HepG2 (cell line): Measurements from ENCODE around the gene GZF1. TPM values are rescaled to one million over a fixed set of nuclear protein-coding genes. Genes with fewer than 3 reads are reported as not detected.
A peak's percentile ranks its signal among the peaks of the same experiment; 100 is the strongest.

Experiments used
- CEBPB ChIP-seq: IDR thresholded peaks from 2 replicates; pipeline ENCODE4 v1.6.1; 2011; ENCODE audit warnings: low read depth, low read length, improper control_type of control experiment, borderline replicate concordance
- HMG20A ChIP-seq: IDR thresholded peaks from 2 replicates; pipeline ENCODE4 v1.6.1; 2016; ENCODE audit warnings: borderline replicate concordance
- HNF1A ChIP-seq, 2 experiments: sonication (generic) in 1 of 2; formaldehyde crosslinking in 1 of 2; IDR thresholded peaks; 2 replicates each; pipeline versions ENCODE4 v1.4.0 to v1.6.1; 2016 to 2020; ENCODE audit warnings: borderline replicate concordance in 1 of 2, low read depth in 1 of 2, mild to moderate bottlenecking in 1 of 2, missing genetic modification reagents in 1 of 2
- HOXA5 ChIP-seq: sonication (generic); formaldehyde crosslinking; IDR thresholded peaks from 2 replicates; pipeline ENCODE4 v1.4.0; 2020; ENCODE audit warnings: missing genetic modification reagents
- IKZF1 ChIP-seq: fragments of 450-650 bp; IDR thresholded peaks from 2 replicates; pipeline ENCODE4 v1.7.1; 2016
- MNT ChIP-seq: fragments of 450-650 bp; IDR thresholded peaks from 2 replicates; pipeline ENCODE4 v1.6.1; 2016
- RARA ChIP-seq: IDR thresholded peaks from 2 replicates; pipeline ENCODE4 v1.6.1; 2016; ENCODE audit warnings: missing genetic modification reagents, missing compliant biosample characterization
- SALL1 ChIP-seq: sonication (generic); formaldehyde crosslinking; IDR thresholded peaks from 2 replicates; pipeline ENCODE4 v1.8.0; 2022; ENCODE audit warnings: mild to moderate bottlenecking, missing genetic modification reagents
- SMAD3 ChIP-seq: sonication (generic); formaldehyde crosslinking; IDR thresholded peaks from 2 replicates; pipeline ENCODE4 v1.4.0; 2020; ENCODE audit warnings: missing genetic modification reagents
- ZFP82 ChIP-seq: sonication (generic); formaldehyde crosslinking; IDR thresholded peaks from 2 replicates; pipeline ENCODE4 v1.5.1; 2020; ENCODE audit warnings: mild to moderate bottlenecking, missing genetic modification reagents, borderline replicate concordance
- ZNF232 ChIP-seq: sonication (generic); formaldehyde crosslinking; IDR thresholded peaks from 2 replicates; pipeline ENCODE4 v1.4.0; 2020; ENCODE audit warnings: missing genetic modification reagents, borderline replicate concordance
- ZNF281 ChIP-seq: sonication (generic); formaldehyde crosslinking; IDR thresholded peaks from 2 replicates; pipeline ENCODE4 v1.4.0; 2020; ENCODE audit warnings: missing genetic modification reagents, borderline replicate concordance
- ZNF337 ChIP-seq: sonication (generic); formaldehyde crosslinking; IDR thresholded peaks from 2 replicates; pipeline ENCODE4 v1.5.1; 2020; ENCODE audit warnings: missing genetic modification reagents, low read depth, mild to moderate bottlenecking, borderline replicate concordance
- ZNF34 ChIP-seq: sonication (generic); formaldehyde crosslinking; IDR thresholded peaks from 2 replicates; pipeline ENCODE4 v1.4.0; 2020; ENCODE audit warnings: mild to moderate bottlenecking, missing genetic modification reagents, borderline replicate concordance
- polyA plus RNA-seq, 8 experiments: library from polyadenylated mRNA; depleted of rRNA in 3 of 8; stranded (reverse) in 7 of 8; unstranded in 1 of 8; fragments of >200 nt; fragmentation: Illumina TruSeq in 4 of 8; extraction: Trizol in 4 of 8; gene quantifications; 2 replicates each; pipeline versions ENCODE4 v1.2.1 to v1.2.3, GENCODE V29; 2011 to 2016; ENCODE audit warnings: low read depth in 4 of 8, missing spikeins in 1 of 8, mixed read lengths in 1 of 8; ENCODE audit not compliant: insufficient read depth in 1 of 8
- total RNA-seq, 5 experiments: library from RNA; depleted of rRNA; stranded (reverse); fragments of >200 nt; fragmentation: Illumina TruSeq; extraction: Trizol; gene quantifications; 2 replicates each; pipeline ENCODE4 v1.2.3, GENCODE V29; 2016; ENCODE audit warnings: low read depth in 1 of 5
- TF ChIP-seq, protein P1 (sequence below): IDR thresholded peaks from 2 replicates; pipeline ENCODE4 v1.6.1; 2016

The GZF1 gene
- total and polyA plus RNA-seq, 2 of the 13 experiments (the other 11 are each of a cell fraction or from before 2014, with no cell fraction given): 16.9 to 26.0 TPM

DNA sequence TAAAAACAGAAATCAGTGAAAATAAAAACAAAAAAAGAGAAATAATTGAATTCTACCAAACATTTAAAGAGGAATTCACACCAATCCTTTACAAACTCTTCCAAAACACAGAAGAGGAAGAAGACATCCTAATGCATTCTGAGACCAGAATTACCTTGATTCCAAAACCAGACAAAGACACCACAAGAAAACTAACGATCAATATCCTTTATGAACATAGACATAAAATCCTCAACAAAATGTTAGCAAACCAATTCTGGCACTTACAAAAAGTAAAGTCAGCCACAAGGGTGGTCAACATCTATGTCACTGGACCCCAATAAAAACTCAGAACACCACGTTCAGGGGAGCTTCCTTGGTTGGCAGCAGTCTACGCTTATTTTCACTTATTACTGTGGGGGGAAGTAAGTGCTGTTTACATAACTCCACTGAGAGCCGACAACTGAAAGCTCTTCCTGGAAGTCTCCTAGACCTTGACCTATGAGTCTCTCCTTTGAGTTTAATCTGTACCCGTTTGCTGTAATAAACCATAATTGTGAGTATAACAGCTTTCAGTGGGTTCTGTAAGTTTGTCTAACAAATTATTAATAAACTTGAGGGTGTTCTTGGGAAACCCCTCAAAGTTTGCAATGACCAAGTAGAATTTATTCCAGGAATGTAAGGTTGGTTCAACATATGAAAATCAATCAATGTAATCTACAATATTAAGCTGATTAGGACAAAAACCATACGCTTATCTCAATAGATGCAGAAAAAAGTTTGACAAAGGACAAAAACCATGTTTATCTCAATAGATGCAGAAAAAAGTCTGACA is 24.5 kb downstream of the GZF1 start (continued):
- TF ChIP-seq ZFP82 (CRISPR knock-in tag): no peak
- peak; percentile 36; the same call in 1 of the 2 replicates for TF ChIP-seq HNF1A (IDR thresholded peaks at IDR 0.05; ENCODE audit: low read depth)
- no peak for TF ChIP-seq HNF1A (CRISPR knock-in tag; IDR thresholded peaks at IDR 0.05; ENCODE audit: borderline replicate concordance)
- TF ChIP-seq MNT: no peak
- peak; percentile 74; the same call in 1 of the 2 replicates for TF ChIP-seq HMG20A (CRISPR knock-in tag)
- no peak for TF ChIP-seq ZNF34 (CRISPR knock-in tag)
- peak; percentile 94 for TF ChIP-seq RARA (CRISPR knock-in tag)
- peak; percentile 76 for TF ChIP-seq ZNF281
- no peak for TF ChIP-seq ZNF232 (CRISPR knock-in tag)
- no peak for TF ChIP-seq CEBPB
- TF ChIP-seq IKZF1: no peak
- no peak for TF ChIP-seq HOXA5 (CRISPR knock-in tag)
- TF ChIP-seq ZNF337 (CRISPR knock-in tag): no peak
- TF ChIP-seq, protein P1, sequence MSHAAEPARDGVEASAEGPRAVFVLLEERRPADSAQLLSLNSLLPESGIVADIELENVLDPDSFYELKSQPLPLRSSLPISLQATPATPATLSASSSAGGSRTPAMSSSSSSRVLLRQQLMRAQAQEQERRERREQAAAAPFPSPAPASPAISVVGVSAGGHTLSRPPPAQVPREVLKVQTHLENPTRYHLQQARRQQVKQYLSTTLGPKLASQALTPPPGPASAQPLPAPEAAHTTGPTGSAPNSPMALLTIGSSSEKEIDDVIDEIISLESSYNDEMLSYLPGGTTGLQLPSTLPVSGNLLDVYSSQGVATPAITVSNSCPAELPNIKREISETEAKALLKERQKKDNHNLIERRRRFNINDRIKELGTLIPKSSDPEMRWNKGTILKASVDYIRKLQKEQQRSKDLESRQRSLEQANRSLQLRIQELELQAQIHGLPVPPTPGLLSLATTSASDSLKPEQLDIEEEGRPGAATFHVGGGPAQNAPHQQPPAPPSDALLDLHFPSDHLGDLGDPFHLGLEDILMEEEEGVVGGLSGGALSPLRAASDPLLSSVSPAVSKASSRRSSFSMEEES (CRISPR knock-in tag): 0 out of 2 replicates have a peak, but pooled peaks have one; percentile 26
- TF ChIP-seq SALL1: peak; percentile 64; the same call in 1 of the 2 replicates
- no peak for TF ChIP-seq SMAD3 (CRISPR knock-in tag)
